GM19099 (cell line): ENCODE measurements around the gene DPPA5.

Source experiments
- POLR2A ChIP-seq: IDR thresholded peaks from 3 replicates; pipeline ENCODE4 v1.6.1; 2011; ENCODE audit warnings: low read depth; ENCODE audit not compliant: insufficient read length; ENCODE audit errors: extremely low read depth

DPPA5 gene

GRCh38 chr6:73368675-73369074 is 14.6 kb upstream of the DPPA5 start:
- no peak for TF ChIP-seq POLR2A

DNA sequence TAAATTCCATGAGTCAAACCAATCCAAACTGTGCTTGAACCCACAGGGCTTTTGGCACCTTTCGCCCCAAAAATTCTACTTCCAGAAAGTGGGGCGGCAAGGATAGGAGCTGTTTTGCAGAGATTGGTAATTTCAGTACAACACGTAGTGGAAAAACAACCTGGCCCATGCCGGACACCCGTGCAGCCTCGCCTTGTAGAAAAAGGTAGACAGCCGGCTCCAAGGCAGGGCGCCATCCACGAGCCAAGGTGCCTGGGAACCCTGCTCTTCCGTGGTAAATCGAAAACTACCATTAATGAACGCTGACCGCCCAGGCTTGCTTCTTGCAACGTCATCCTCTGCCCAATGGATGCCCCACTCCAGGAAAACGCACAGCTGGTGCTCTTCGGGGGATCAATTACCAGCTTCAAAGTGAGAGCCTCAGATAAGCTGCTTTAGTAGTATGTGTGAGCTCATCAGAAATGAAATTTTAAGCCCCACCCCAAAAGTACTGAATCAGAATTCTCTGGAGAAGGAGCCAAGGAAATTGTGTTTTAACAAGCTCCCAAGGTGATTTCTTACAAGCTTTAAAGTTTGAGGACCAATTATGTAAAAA is 13.8 kb upstream of the DPPA5 start:
- TF ChIP-seq POLR2A: no peak

DNA sequence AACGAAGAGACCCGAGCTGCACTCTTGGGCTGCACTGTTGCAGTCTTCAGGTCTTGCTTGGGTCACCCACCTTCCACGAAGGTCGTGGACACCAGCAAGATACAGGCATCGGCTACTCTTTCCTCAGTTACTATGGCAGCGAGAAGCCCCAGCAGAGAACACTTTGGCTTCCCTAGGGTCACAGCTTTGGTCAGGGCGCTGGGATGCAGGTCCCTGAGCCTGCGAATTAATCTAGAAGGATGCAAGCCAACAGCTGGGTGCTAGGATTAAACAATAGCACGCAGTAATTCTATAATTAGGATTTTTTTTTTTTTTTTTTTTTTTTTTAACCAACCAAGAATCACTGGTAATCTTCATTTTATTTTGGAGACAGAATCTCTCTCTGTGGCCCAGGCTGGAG is 10.5 kb upstream of the DPPA5 start:
- TF ChIP-seq POLR2A: no peak

- no peak for TF ChIP-seq POLR2A
Observed at GRCh38 chr6:73364121-73364520, 10.0 kb upstream of the DPPA5 start.

DNA sequence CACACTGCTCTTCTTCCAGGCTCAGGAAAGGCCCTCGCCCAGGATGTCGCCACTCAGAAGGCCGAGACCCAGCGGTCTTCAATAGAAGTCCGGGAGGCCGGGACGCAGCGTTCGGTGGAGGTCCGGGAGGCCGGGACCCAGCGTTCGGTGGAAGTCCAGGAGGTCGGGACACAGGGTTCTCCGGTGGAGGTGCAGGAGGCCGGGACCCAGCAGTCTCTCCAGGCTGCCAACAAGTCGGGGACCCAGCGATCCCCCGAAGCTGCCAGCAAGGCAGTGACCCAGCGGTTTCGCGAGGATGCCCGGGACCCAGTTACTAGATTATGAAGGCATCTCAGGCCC is 9.4 kb upstream of the DPPA5 start:
- no peak for TF ChIP-seq POLR2A

GRCh38 chr6:73362869-73363536 is 8.9 kb upstream of the DPPA5 start:
- TF ChIP-seq POLR2A: no peak

GRCh38 chr6:73362358-73362757 is 8.3 kb upstream of the DPPA5 start, which contains the start of gene KHDC3L:
TSS of gene KHDC3L (plus strand) at chr6:73362658. CDS start at chr6:73362730, 72 bp downstream.
- no peak for TF ChIP-seq POLR2A

- TF ChIP-seq POLR2A: no peak
Observed at GRCh38 chr6:73349311-73349710, 4.8 kb downstream of the DPPA5 start.

DNA sequence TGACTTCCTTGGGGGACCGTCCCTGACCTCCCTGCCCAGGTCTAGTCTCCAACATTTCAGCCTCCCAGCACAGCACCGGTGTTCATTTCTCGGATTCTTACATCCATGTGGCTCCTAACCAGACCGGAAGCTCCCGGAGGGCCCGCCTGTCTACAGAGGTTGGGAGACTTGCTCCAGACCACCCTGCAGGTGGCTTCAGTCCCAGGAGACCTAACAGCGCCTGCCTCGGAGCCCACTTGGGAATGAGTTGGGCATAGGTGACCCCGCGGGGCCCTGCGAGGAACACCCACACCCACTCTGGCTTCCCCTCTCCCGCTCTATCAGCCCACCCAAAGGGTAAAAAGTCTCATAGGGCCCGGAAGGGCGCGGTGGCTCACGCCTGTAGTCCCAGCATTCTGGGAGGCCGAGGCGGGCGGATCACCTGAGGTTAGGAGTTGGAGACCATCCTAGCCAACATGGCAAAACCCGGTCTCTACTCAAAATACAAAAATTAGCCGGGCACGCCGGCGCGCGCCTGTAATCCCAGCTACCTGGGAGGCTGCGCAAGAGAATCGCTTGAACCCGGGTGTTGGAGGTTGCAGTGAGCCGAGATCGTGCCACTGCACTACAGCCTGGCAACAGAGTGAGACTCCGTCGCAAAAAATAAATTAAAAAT is 5.4 kb downstream of the DPPA5 start:
- TF ChIP-seq POLR2A: no peak

- TF ChIP-seq POLR2A: no peak
Observed at GRCh38 chr6:73343164-73343563, 10.9 kb downstream of the DPPA5 start.

DNA sequence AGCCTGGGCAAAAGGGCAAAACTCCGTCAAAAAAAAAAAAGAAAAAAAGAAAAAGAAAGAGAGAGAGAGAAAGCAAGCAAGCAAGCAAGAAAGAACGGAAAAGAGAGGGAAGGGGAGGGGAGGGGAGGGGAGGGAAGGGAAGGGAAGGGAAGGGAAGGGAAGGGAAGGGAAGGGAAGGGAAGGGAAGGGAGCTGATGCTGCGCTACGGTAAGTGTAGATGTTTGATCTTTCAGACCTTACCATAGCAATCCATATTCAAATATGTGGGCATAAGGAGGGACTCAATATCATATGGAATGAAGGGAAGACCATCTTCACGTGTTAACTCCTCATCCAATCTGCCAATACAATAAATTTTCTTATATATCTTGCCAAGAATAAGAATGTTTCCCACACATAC is 11.9 kb downstream of the DPPA5 start:
- no peak for TF ChIP-seq POLR2A

GRCh38 chr6:73341335-73341734 is 12.7 kb downstream of the DPPA5 start:
- TF ChIP-seq POLR2A: no peak

- no peak for TF ChIP-seq POLR2A
Observed at GRCh38 chr6:73340048-73340447, 14.0 kb downstream of the DPPA5 start.

GRCh38 chr6:73339340-73339739 is 14.7 kb downstream of the DPPA5 start:
- no peak for TF ChIP-seq POLR2A

- no peak for TF ChIP-seq POLR2A
Observed at GRCh38 chr6:73329201-73329600, 24.9 kb downstream of the DPPA5 start.

- no peak for TF ChIP-seq POLR2A
Observed at GRCh38 chr6:73328790-73329189, 25.3 kb downstream of the DPPA5 start.
